DOHH2 (cell line): ENCODE data around the gene ABCC9.

Experiments used
- H3F3A ChIP-seq: fragments of 200-600 bp; sonication (generic), shearing (Covaris generic); 2 replicates; pipeline ENCODE4 v1.6.0; 2016; ENCODE audit warnings: antibody characterized with exemption, mild to moderate bottlenecking; ENCODE audit not compliant: control insufficient read depth, insufficient read depth
- H3K27ac ChIP-seq: fragments of 200-600 bp; sonication (generic); 2 replicates; pipeline ENCODE4 v1.5.1; 2014; ENCODE audit warnings: low read depth, mild to moderate bottlenecking, low read length, moderate library complexity
- H3K27me3 ChIP-seq: fragments of 200-600 bp; sonication (generic); 2 replicates; pipeline ENCODE4 v1.6.1; 2014; ENCODE audit warnings: mild to moderate bottlenecking, low read length, mixed read lengths; ENCODE audit not compliant: control insufficient read depth
- H3K36me3 ChIP-seq: fragments of 200-600 bp; sonication (generic); 2 replicates; pipeline ENCODE4 v1.6.1; 2014; ENCODE audit warnings: mild to moderate bottlenecking, low read length, moderate library complexity, mixed read lengths; ENCODE audit not compliant: control insufficient read depth
- H3K4me1 ChIP-seq: fragments of 200-600 bp; sonication (generic); 2 replicates; pipeline ENCODE4 v1.6.1; 2014; ENCODE audit warnings: mild to moderate bottlenecking, low read length, mixed read lengths; ENCODE audit not compliant: control insufficient read depth
- H3K4me2 ChIP-seq: fragments of 200-600 bp; sonication (generic); 2 replicates; pipeline ENCODE4 v1.6.0; 2014; ENCODE audit warnings: mild to moderate bottlenecking, low read length, moderate library complexity
- H3K4me3 ChIP-seq: fragments of 200-600 bp; sonication (generic); 2 replicates; pipeline ENCODE4 v1.5.1; 2014; ENCODE audit warnings: mild to moderate bottlenecking, low read length, mixed read lengths
- H3K79me2 ChIP-seq: fragments of 200-600 bp; sonication (generic); 2 replicates; pipeline ENCODE4 v1.6.1; 2014; ENCODE audit warnings: mild to moderate bottlenecking, low read length, mixed read lengths; ENCODE audit not compliant: control insufficient read depth
- H3K9me2 ChIP-seq: fragments of 200-600 bp; sonication (generic); replicated peaks from 2 replicates; pipeline ENCODE4 v1.6.1; 2014; ENCODE audit warnings: mild to moderate bottlenecking, low read length, mixed read lengths; ENCODE audit not compliant: control insufficient read depth
- H3K9me3 ChIP-seq: fragments of 200-600 bp; sonication (generic); 2 replicates; pipeline ENCODE4 v1.6.1; 2014; ENCODE audit warnings: antibody characterized with exemption, low read length, mixed read lengths; ENCODE audit not compliant: control insufficient read depth, insufficient read depth
- H4K20me1 ChIP-seq: fragments of 200-600 bp; sonication (generic); 2 replicates; pipeline ENCODE4 v1.6.0; 2014; ENCODE audit warnings: low read depth, mild to moderate bottlenecking, antibody characterized with exemption, low read length, moderate library complexity; ENCODE audit not compliant: control insufficient read depth, insufficient read depth
- CTCF ChIP-seq: fragments of 200-600 bp; sonication (generic); IDR thresholded peaks from one replicate; pipeline ENCODE4 v1.5.1; 2014; ENCODE audit warnings: antibody characterized with exemption, mild to moderate bottlenecking, low read depth, low read length; ENCODE audit not compliant: poor library complexity, severe bottlenecking
- EZH2phosphoT487 ChIP-seq: fragments of 200-600 bp; sonication (generic); IDR thresholded peaks from 2 replicates; pipeline ENCODE4 v1.6.1; 2017; ENCODE audit warnings: borderline replicate concordance, mild to moderate bottlenecking, antibody characterized with exemption, low read length, moderate library complexity, mixed read lengths

ABCC9 gene

GRCh38 chr12:21773263-21773741 lies 167.9 kb downstream of the ABCC9 start:
- Histone ChIP-seq H3K27me3 (no peaks in the 10 kb centered on the region), H3K4me2 (no peak overlapping the region), H4K20me1 (no peaks in the 10 kb centered on the region), H3K4me3 (no peak overlapping the region), H3K9me3 (no peaks in the 10 kb centered on the region), H3K79me2 (no peaks in the 10 kb centered on the region), H3K27ac (no peak overlapping the region), H3K9me2 (no peaks in the 10 kb centered on the region), H3K36me3 (no peaks in the 10 kb centered on the region), H3F3A (no peaks in the 10 kb centered on the region), H3K4me1 (no peaks in the 10 kb centered on the region)
- TF ChIP-seq CTCF, result peak; percentile 26
- TF ChIP-seq EZH2phosphoT487, result no peak

DNA sequence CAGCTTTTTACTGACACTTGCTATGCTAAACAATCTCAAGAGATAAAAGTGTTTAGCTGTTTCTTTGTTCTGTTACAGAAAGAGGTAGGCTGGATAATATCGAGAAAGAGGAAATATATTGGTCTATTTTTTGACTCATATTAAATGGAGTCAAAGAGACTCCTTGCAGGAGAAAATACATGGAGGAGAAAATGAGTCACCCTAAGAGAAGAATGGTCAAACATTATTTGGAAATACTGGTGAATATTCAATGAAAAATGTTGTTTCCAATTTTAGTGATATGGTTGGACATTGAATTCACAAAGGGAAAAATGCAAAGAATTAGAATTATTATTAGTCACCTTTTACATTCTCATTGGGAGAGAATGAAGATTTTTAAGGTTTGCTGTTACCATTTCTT lies 169.9 kb downstream of the ABCC9 start:
- H3K9me2 ChIP-seq, result no peaks in the 10 kb centered on the region
- H3K36me3 ChIP-seq, result no peaks in the 10 kb centered on the region
- TF ChIP-seq EZH2phosphoT487 (no peak), CTCF (no peak)
- H3K4me3 ChIP-seq, result no peak overlapping the region
- no peaks in the 10 kb centered on the region for H3K27me3 ChIP-seq
- no peak overlapping the region for H3K4me2 ChIP-seq
- no peaks in the 10 kb centered on the region for H3K9me3 ChIP-seq
- H4K20me1 ChIP-seq, result no peaks in the 10 kb centered on the region
- no peaks in the 10 kb centered on the region for H3K79me2 ChIP-seq
- no peak overlapping the region for H3K27ac ChIP-seq
- no peaks in the 10 kb centered on the region for H3K4me1 ChIP-seq
- no peaks in the 10 kb centered on the region for H3F3A ChIP-seq

DNA sequence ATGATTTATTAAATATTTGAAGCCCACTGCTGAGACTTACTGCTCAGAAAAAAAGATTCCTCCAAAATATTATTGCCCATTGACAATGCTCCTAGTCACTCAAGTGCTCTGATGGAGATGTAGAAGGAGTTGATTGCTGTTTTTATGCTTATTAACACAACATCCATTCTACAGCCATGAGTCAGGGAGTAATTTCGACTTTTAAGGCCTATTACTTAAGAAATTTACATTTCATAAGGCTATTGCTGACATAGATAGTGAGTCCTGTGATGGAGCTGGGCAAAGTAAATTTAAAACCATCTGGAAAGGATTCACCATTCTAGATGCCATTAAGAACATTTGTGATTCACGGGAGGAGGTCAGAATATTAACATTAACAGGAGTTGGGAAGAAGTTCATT lies 171.9 kb downstream of the ABCC9 start:
- Histone ChIP-seq H3K4me1 (no peaks in the 10 kb centered on the region), H3K36me3 (no peaks in the 10 kb centered on the region), H3K79me2 (no peaks in the 10 kb centered on the region), H3K9me3 (no peaks in the 10 kb centered on the region), H4K20me1 (no peaks in the 10 kb centered on the region), H3K4me2 (no peak overlapping the region), H3K27ac (no peak overlapping the region), H3K4me3 (no peak overlapping the region), H3K27me3 (no peaks in the 10 kb centered on the region), H3K9me2 (no peaks in the 10 kb centered on the region), H3F3A (no peaks in the 10 kb centered on the region)
- no peak for TF ChIP-seq CTCF
- no peak for TF ChIP-seq EZH2phosphoT487

DNA sequence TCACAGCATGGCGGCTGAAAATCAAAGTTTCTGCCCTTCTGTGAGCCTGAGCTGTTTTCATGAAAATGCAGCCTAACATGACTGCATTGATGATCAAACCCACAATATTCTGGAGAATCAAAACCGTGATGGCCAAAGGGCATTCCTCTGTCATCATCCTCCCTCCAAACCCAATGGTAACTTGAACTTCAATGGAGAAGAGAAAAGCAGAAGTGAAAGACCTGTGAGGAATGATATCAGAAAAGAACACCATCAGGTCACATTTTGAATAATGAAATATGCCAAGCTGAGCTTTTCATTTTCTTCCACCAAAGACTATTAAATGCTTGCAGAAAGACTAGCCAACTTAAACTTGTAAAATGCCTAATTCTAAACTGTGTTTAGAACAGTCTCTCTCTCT lies 174.8 kb downstream of the ABCC9 start:
- Histone ChIP-seq H3K79me2 (no peaks in the 10 kb centered on the region), H3K4me1 (no peaks in the 10 kb centered on the region), H3K4me3 (no peak overlapping the region), H3K27ac (no peak overlapping the region), H3F3A (no peaks in the 10 kb centered on the region), H3K27me3 (no peaks in the 10 kb centered on the region), H3K4me2 (no peak overlapping the region), H3K36me3 (no peaks in the 10 kb centered on the region), H4K20me1 (no peaks in the 10 kb centered on the region), H3K9me2 (no peaks in the 10 kb centered on the region), H3K9me3 (no peaks in the 10 kb centered on the region)
- no peak for TF ChIP-seq CTCF
- TF ChIP-seq EZH2phosphoT487, result no peak
